Stomach (tissue), 4 donors: ENCODE data around the gene GNPTAB.

ENCODE experiments used
- POLR2A ChIP-seq, 4 donors: fragments of 450-650 bp; IDR thresholded peaks; one replicate each; pipeline ENCODE4 v1.6.1; 2016; ENCODE audit warnings: antibody characterized with exemption in 4 of 4, control low read depth in 2 of 4, mild to moderate bottlenecking in 1 of 4, moderate library complexity in 1 of 4
- TF ChIP-seq, protein P1 (sequence below), 7 experiments: fragments of 450-650 bp in 4 of 7; fragments of 200-600 bp in 3 of 7; sonication (generic) in 3 of 7; IDR thresholded peaks; one replicate each; pipeline ENCODE4 v1.5.1; 2016 to 2019; ENCODE audit warnings: antibody characterized with exemption in 7 of 7, control low read depth in 2 of 7, mild to moderate bottlenecking in 1 of 7

- TF ChIP-seq, protein P1, sequence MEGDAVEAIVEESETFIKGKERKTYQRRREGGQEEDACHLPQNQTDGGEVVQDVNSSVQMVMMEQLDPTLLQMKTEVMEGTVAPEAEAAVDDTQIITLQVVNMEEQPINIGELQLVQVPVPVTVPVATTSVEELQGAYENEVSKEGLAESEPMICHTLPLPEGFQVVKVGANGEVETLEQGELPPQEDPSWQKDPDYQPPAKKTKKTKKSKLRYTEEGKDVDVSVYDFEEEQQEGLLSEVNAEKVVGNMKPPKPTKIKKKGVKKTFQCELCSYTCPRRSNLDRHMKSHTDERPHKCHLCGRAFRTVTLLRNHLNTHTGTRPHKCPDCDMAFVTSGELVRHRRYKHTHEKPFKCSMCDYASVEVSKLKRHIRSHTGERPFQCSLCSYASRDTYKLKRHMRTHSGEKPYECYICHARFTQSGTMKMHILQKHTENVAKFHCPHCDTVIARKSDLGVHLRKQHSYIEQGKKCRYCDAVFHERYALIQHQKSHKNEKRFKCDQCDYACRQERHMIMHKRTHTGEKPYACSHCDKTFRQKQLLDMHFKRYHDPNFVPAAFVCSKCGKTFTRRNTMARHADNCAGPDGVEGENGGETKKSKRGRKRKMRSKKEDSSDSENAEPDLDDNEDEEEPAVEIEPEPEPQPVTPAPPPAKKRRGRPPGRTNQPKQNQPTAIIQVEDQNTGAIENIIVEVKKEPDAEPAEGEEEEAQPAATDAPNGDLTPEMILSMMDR (IDR thresholded peaks at IDR 0.05), result no peak
- no peak for TF ChIP-seq POLR2A (IDR thresholded peaks at IDR 0.05)
Measured at GRCh38 chr12:101777485-101777884, 53.3 kb downstream of the GNPTAB start.
